Epithelial cell of proximal tubule (primary cell): ENCODE data around the gene ATRN. TPM values are rescaled to one million over a fixed set of nuclear protein-coding genes. Genes with fewer than 3 reads are reported as not detected.
A peak's percentile ranks its signal among the peaks of the same experiment; 100 is the strongest.

ENCODE experiments used
- DNase-seq: peaks from one replicate; pipeline ENCODE4 v3.0.0-alpha.2; 2011; ENCODE audit warnings: low read depth
- H3K4me3 ChIP-seq: 2 replicates; pipeline ENCODE4 v1.5.1; 2011; ENCODE audit warnings: low read depth, mild to moderate bottlenecking, low read length
- total RNA-seq: library from RNA; depleted of rRNA; stranded (reverse); fragments of >200 nt; gene quantifications from 2 replicates; pipeline ENCODE4 v1.2.3, GENCODE V29; 2015
- TF ChIP-seq, protein P1 (sequence below): conservative IDR thresholded peaks from 2 replicates; pipeline ENCODE4 v1.5.1; 2012; ENCODE audit warnings: low read depth, mild to moderate bottlenecking, low read length

Gene ATRN
- total RNA-seq, 1 donor from 2014 or later, result 15.4 TPM

DNA sequence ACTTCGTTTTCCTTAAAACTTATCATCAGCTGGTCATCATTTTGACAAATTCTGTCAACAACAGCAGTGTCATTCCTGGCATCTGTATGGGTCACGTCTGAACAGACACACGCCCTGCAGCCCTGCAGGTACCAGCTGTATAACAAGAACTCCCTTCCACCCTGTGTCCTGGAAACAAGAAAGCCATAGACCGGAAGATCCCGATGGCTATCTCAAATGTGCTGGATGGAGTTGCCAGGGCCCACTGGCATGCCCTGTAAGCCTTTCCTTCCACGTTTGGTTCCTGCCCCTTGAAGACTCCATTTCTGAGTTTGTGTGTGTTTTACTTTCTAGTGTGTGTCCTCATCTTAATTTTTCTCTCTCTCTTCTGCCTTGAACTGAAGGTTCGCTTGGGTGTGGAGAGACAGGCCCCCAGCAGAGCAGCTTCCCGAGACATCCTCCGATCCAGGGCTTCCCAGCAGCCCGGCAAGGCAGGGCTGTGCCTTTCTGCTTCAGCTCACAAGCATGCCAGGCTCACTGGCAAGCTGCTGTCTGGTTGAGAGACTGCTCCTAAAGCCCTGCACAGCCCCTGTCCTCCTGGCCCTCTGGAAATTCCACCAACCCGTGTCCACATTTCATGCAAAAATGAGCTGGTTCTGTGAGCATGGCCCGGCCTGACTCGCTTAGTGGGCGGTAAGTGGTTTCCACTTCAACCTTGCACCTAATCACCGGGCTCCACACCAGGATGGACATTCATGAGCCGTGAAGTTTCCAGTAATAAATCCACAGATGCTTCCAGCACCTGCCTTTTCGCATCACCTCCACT is 183.7 kb downstream of the ATRN start:
- TF ChIP-seq, protein P1, sequence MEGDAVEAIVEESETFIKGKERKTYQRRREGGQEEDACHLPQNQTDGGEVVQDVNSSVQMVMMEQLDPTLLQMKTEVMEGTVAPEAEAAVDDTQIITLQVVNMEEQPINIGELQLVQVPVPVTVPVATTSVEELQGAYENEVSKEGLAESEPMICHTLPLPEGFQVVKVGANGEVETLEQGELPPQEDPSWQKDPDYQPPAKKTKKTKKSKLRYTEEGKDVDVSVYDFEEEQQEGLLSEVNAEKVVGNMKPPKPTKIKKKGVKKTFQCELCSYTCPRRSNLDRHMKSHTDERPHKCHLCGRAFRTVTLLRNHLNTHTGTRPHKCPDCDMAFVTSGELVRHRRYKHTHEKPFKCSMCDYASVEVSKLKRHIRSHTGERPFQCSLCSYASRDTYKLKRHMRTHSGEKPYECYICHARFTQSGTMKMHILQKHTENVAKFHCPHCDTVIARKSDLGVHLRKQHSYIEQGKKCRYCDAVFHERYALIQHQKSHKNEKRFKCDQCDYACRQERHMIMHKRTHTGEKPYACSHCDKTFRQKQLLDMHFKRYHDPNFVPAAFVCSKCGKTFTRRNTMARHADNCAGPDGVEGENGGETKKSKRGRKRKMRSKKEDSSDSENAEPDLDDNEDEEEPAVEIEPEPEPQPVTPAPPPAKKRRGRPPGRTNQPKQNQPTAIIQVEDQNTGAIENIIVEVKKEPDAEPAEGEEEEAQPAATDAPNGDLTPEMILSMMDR, result no peak
- no peak overlapping the region for H3K4me3 ChIP-seq
- peak; percentile 33 for DNase-seq

DNA sequence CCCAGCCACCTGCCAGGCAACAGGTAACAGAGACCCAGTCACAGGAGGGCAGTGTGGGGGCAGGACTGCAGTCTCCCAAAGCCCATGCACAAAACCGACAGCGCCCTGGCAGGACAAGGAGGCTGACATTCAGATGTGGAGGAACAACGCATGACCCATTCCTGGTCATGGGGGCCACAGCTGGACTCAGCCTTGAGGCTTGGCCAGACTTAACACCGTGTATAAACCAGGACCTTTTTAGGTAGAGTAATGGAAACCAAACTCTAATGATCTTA is 184.2 kb downstream of the ATRN start:
- no peak overlapping the region for H3K4me3 ChIP-seq
- DNase-seq, result no peak
- TF ChIP-seq, protein P1, result no peak

DNA sequence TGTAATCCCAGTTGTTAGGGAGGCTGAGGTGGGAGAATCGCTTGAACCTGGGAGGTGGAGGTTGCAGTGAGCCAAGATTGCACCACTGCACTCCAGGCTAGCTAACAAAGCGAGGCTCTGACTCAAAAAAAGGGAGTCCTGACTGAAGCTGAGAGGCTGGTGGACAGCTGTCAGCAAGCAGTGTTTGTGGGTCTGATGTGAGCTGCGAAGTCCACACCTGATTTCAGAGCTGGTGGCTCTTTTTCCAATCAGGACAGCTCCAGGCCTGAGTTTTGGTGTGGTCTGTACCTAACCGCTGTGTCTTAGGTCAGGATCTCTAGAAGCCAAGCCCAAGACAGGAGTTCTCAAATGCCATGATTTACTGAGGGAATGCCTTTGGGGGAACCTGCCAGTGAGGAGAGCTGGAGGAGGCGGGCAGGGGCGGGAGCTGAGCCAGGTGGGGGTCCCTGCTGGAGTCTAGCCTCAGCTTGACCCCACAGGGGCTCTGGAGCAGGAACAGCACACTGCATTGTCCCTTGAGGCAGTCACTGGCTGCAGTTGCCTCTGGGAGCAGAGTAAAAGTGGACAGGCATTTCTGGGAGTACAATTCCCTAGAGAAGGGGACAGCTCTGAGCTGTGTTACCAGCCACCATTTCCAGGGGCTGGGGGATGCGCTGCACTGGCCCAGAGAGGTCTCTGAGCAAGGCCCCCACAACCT is 187.3 kb downstream of the ATRN start:
- TF ChIP-seq, protein P1, result no peak
- no peak for DNase-seq
- H3K4me3 ChIP-seq, result no peak overlapping the region

DNA sequence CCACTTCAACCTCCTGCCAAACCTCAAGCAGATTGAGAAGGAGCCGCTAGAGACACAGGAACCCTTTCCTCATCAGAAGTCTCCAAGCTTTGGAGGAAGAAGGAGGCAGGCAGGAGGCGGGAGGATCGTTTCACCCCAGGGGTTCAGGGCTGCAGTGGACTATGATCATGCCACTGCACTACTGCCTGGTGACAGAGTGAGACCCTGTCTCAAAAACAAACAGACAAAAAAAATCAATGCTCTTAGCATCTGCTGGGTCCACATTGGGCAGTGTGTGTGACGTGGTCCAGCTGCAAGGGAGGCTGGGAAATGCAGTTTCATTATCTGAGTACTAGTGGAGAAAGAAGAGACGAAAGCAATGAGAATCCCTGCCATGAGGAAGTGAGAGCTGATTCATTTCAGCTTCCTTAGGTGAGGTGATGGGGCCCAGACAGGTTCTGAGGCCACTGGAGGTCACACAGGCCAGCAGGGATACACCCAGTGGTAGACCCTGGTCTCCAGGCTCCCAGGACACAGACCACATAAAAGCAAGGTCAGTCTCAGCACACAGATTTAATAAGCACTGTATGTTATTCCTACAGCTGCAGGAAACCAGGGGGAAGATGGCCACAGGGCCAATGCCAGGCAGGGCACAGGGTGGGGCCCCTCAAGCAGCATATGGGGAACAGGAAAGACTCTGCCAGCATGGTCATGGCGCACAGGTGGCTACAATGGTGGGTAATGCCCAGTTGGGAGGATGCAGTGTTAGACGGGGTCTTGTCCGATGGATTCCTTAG is 188.1 kb downstream of the ATRN start:
- TF ChIP-seq, protein P1, result no peak
- H3K4me3 ChIP-seq, result no peak overlapping the region
- no peak for DNase-seq

DNA sequence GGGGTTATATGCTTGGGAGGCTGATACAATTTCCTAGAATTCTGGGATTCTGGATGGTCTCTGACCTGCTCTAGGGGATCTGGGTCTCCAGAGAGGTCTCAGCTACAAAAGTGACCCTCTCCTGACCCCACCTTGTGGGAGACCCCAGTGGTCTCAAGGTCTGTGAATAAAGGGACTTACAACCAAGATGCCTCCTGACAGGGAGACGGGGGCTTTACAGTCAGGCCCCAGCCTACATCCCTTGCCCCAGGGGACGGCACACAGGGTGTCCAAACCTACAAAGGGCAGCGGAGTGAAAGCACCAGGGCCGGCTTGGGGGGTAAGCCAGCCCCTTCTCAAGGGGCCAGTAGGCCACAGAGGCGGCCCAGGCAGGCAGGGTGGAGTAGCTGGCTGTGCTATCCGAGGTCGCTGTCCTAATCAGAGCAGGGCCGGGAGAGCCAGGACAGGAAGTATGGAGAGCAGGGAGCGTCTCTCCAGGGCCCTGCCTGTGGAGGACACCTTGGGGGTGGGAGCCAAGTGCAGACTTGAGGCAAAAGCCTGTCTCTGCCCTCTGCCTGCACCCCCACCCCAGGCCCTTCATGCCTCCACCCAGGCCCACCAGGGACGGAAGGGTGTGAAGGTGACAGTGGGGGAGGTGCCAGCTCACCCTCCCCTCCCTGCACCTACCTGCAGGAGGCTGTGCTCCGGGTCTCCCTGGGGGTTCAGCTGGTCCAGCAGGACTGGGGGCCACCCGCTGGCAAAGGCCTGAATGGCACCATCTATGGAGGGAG is 188.9 kb downstream of the ATRN start:
- no peak for DNase-seq
- no peak overlapping the region for H3K4me3 ChIP-seq
- TF ChIP-seq, protein P1, result peak; percentile 17

DNA sequence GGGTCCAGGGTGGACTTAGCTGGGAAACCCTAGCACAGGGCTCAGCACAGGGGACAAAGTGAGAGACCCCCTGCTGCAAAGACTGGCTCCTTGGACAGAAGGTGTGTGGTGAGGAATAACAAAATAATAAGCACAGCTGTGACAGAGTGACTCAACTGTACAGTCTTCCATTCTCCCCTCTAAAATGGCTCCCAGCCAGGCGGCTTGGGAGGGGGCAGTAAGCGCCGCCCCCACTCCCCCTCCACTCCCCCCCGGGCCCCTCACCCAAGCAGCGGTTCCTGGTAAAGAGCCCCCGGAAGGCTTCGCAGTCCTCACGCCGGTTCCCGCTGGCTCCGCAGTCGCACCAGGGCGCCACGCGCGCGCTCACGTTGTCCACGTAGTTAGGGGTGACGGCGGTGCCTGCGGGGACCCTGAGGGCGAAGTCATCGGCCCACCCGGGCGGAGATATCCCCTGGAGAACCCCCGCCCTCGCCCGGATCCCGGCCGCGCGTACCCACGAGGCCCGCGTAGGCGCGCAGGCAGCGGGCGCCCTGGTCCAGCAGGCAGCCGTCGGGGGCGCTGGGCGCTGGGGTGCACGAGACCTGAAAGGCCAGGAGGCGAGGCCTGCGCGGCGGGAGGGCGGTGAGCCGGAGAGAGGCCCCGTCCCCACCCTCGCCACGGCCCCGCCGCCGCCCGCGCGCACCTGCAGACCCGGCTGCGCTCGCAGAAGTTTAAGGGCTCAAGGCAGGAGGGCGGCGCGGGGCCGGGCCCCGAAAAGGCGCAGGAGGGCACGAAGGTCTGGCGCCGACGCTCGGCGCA is 189.6 kb downstream of the ATRN start:
- TF ChIP-seq, protein P1, result no peak
- DNase-seq, result no peak
- H3K4me3 ChIP-seq, result no peak overlapping the region
